ENCODE measurements around the gene MYO18B.

MYO18B gene

DNA sequence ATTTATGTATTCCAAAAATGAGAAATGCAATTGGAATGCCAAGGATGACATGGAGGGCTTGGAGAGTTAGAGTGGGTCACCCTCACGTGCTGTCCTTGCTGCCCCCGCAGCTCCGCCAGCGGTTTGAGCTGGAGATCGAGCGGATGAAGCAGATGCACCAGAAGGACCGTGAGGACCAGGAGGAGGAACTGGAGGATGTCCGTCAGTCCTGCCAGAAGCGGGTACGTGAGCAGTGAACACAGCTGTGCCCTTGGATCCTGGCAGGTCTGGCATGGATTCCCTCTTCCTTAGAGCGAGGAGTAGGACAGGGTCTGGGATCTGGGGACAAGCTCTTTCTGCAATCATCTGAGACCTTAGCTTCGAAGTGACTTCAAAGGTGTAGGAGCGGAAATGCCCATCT is 166.2 kb downstream of the MYO18B start:
- DNase-seq (ENCODE audit: low read depth) = no peak

GRCh38 chr22:25908755-25909154 is 166.8 kb downstream of the MYO18B start:
- DNase-seq (ENCODE audit: low read depth) = no peak

DNA sequence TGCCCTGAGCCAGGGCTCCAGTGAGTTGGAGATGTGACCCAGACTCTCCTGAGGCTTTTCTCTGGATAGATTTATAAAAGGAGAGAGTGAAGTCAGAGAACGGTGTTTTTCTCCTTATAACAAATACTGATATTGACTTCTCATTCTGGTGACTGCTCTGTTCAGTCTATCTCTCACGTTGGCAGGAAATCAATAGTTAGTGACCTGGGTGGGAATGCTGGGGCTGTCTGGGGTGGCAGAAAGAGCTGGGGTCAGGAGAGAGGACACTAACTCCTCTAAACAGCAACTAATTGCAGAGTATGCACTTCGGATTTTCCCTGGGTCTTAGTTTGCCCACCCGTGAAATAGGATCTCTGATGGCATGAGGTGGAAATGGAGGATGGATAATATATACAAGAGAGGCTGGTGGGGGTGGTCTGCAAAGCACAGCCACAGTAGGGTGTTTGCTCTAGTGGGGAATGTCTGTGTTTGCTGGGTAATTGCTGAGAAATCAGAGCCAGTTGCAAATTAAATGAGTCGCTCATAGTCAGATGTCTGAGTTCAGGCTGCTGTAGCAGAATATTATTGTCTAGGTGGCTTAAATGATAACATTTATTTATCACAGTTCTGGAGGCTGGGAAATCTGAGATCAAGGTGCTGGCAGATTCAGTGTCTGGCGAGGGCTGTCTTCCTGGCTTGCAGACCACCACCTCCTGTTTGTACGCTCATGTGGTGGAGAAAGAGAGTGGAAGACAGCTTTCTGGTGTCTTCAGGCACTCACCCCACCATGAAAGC is 167.8 kb downstream of the MYO18B start:
- DNase-seq (ENCODE audit: low read depth) = no peak

- DNase-seq (ENCODE audit: low read depth) = no peak
Observed at GRCh38 chr22:25911243-25911972, 169.4 kb downstream of the MYO18B start.

DNA sequence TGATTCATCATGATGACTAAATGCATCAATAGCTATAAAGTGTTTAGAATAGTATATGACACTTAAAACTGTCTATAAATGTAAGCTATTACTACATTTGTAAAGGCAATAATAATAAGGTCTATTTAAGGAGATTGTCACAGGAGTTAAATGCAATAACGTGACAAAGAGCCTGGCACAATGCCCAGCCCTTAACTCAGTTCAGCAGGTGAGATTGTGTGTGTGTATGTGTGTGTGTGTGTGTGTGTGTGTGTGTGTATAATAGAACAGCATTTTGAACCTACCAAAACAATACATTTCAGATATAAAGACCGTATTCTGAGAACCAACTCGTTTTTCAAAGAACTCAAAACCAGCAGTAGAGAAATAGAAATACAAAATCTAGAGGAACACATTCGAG is 177.5 kb downstream of the MYO18B start:
- DNase-seq (ENCODE audit: low read depth) = no peak

- DNase-seq (ENCODE audit: low read depth) = no peak
Observed at GRCh38 chr22:25922141-25922540, 180.2 kb downstream of the MYO18B start.

- no peak for DNase-seq (ENCODE audit: low read depth)
Observed at GRCh38 chr22:25923914-25924313, 181.9 kb downstream of the MYO18B start.

- DNase-seq (ENCODE audit: low read depth) = no peak
Observed at GRCh38 chr22:25928038-25928437, 186.1 kb downstream of the MYO18B start.

DNA sequence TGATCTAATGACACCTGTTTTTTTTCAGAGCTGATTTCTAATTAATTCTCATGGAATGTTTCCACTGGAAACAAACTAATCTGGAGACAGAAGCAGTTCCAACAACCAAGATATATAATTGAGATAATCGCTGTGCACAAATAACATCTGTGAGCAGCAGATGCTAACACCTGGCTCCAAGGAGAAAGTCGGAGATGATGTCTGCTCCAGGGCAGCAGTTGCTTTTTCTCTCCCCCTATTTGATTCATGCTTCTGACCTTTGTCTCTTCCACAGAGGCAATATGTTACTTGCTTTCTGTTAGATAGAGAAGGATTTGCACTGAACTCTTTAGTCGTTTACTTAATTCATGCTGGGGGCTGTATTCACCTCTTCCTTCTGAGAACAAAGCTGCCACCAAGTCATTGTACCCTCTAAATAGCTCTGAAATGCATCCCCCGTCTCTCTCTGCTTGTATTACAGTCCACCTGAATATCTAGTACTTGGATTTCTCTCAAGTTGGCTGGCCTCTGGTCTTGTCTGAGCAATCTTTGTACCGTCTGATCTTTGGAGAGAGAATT is 187.4 kb downstream of the MYO18B start:
- no peak for DNase-seq (ENCODE audit: low read depth)

DNA sequence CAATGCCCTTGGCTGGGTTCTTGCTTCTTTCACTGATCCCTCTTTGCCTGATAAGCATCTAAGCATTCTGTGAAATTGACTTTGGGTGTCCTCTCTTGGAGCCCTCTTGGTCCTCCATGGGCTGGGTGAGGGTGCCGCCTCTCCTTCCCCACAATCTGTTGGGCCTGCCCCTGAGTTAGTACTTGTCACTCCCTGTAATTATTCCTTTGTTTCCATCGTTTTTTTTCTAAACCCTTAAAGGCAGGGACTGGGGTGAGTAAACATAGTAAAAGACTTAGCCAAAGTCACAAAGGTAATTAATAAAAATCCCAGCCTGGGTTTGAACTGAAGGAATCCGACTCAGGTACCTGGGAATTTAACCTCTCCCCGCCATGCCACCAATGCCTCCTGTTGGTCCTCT is 188.1 kb downstream of the MYO18B start:
- DNase-seq (ENCODE audit: low read depth) = no peak

DNA sequence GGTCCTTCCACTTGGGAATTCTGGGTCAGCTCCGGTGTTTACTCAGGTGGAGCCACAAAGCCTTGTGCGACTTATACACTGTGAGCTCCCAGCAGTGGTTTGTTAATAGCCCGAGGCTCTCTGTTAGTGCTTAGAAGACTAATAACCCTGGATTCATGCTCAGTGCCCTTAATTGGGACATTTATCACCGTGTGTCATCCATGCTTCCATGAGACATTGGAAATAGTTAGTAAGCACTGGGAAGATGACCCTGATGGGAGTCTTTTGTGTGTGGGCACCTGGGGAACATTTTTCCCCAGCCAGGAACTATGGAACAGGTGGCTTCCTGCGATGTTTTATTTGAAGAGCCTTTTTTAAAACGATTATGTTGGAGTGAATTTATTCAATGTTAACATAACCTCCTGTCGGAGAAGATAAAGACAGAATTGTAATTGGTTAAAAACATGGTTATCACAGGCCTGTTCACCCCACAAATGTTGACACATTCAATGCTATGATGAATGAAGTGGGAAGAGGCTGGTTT is 188.9 kb downstream of the MYO18B start:
- no peak for DNase-seq (ENCODE audit: low read depth)

DNA sequence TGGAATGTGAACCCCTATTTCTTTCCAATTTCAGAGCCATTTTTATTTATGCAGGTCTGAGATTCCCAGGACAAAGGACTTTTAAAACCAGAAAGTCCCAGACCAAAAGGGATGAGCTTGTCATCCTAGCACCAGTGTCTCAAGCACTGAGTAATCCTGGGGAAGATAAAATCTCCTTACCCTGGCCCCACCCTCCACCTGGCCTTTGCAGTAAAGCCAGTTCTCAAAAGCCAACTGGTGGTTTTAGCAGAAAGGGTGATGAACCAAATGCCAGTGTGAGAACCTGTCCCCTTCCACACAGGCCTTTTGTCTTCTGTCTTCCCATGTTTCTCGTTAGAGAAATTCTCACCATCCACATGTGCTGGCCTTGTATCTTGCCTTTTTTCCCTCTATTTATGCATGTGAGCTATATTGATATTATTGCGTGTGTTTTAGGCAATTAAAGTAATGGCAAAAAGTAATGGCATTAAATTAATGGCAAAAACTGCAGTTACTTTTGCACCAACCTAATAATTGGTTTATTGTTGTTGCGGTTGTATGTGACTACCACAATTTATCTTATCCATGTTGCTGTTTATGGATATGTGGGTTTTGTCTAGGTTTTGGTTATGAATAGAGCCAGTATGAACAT is 191.3 kb downstream of the MYO18B start:
- DNase-seq (ENCODE audit: low read depth) = no peak

- no peak for DNase-seq (ENCODE audit: low read depth)
Observed at GRCh38 chr22:25935266-25936058, 193.5 kb downstream of the MYO18B start.

DNA sequence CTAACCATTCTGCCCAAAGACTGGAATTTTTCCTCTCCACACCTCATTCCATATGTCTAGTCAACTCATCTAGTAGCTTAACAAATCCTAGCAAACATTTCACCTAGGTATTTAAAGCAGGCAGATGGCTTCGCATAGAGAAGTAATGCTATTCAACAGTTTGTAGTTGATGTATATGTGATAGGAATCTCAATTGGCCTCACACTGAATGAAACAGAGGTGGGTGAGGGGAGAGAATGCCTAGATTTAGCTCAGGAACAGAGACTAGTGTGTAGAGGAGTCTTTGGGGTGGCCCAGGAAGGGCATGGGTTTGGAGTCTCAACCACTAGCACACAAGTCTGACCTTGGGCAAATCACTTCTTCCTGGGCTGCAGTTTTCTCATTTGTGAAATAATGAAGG is 196.2 kb downstream of the MYO18B start:
- DNase-seq (ENCODE audit: low read depth) = no peak

- no peak for DNase-seq (ENCODE audit: low read depth)
Observed at GRCh38 chr22:25939384-25939783, 197.4 kb downstream of the MYO18B start.

GRCh38 chr22:25940479-25940878 is 198.5 kb downstream of the MYO18B start:
- no peak for DNase-seq (ENCODE audit: low read depth)

DNA sequence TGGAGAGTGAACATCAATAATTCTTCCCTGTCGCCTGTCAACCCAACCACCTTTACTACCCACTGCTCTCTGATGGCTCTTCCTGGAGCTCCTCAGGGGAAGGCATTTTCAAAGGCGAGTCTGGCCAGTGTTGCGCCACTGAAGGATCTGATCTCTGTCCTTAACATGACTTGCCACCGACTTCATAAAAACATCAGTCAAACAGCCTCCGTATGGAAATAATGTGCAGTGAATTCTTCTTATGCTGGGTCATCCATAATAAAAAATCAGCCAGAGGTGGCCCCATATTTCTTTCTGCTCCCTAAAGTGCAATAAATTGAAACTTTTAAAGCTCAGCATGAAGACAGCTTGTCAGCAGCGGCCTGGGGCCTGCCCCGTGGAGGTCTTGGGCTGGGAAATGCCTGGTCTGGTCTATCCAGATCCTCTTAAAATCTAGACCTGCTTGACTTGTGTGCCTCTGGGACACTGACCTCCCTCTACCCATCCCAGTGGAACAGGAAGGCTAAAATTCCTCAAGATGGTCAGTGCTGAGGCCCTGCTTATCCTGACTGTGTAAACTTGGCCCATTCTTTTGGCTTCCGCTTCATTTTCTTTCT is 199.5 kb downstream of the MYO18B start:
- no peak for DNase-seq (ENCODE audit: low read depth)

- no peak for DNase-seq (ENCODE audit: low read depth)
Observed at GRCh38 chr22:25942115-25942855, 200.3 kb downstream of the MYO18B start.

DNA sequence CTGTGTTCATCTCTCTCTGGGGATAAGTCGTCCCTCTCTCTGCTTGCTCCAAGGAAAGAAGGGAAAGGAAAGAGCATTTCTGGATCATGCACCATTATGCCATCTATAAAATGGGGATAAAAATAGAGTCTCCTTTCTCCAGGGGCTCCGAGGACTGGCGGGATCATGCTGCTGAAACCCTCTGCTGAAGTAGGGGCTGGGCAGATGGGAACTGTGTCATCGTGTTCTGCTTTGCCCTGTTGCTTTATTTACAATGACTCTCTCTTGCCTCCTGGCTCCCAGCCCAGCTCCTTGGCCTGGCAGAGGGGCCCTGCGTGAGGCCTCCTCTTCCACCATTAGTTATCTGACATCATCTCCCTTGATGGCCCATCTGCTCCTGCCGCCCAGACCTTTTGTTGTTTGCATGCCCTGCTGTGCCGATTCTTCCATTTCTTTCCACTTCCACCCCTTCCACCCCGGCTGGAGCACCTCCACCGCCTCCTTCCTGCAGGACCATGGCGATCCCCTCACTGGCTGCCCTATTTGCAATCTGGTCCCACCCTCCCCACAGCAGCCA is 200.9 kb downstream of the MYO18B start:
- DNase-seq (ENCODE audit: low read depth) = no peak

DNA sequence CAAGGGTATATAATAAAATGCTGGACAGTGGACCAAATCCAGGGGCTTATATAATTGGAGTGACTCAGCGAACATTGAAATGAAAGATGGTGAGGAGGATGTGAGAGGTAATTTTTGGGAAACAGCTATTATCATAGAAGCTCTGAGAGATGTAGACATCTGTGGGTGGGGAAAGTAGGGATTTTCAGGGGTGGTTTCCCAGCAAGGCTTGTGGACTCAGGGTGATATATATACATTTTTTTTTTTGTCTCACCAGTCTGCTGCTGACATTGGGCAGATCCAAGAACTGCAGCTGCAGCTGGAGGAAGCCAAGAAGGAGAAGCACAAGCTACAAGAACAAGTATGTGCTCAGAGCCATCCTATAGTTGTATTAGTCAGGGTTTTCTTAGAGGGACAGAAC is 208.1 kb downstream of the MYO18B start:
- no peak for DNase-seq (ENCODE audit: low read depth)
